Measurements from ENCODE around the gene HFE. TPM values are rescaled to one million over a fixed set of nuclear protein-coding genes. Genes with fewer than 3 reads are reported as not detected.
A peak's percentile ranks its signal among the peaks of the same experiment; 100 is the strongest.

Gene HFE, protein sequence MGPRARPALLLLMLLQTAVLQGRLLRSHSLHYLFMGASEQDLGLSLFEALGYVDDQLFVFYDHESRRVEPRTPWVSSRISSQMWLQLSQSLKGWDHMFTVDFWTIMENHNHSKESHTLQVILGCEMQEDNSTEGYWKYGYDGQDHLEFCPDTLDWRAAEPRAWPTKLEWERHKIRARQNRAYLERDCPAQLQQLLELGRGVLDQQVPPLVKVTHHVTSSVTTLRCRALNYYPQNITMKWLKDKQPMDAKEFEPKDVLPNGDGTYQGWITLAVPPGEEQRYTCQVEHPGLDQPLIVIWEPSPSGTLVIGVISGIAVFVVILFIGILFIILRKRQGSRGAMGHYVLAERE
- total RNA-seq: 1 to 10 TPM; 1.5 to 2.3 (median 1.8) TPM
- total RNA-seq (2013): 2.7 TPM

DNA sequence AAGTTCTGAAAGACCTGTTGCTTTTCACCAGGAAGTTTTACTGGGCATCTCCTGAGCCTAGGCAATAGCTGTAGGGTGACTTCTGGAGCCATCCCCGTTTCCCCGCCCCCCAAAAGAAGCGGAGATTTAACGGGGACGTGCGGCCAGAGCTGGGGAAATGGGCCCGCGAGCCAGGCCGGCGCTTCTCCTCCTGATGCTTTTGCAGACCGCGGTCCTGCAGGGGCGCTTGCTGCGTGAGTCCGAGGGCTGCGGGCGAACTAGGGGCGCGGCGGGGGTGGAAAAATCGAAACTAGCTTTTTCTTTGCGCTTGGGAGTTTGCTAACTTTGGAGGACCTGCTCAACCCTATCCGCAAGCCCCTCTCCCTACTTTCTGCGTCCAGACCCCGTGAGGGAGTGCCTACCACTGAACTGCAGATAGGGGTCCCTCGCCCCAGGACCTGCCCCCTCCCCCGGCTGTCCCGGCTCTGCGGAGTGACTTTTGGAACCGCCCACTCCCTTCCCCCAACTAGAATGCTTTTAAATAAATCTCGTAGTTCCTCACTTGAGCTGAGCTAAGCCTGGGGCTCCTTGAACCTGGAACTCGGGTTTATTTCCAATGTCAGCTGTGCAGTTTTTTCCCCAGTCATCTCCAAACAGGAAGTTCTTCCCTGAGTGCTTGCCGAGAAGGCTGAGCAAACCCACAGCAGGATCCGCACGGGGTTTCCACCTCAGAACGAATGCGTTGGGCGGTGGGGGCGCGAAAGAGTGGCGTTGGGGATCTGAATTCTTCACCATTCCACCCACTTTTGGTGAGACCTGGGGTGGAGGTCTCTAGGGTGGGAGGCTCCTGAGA is at the start of gene HFE:
Gene HFE (plus strand): TSS at position 146 of the 832 bp plus-strand sequence. CDS start 12 bp downstream, at position 158.
- 3% methylated on average over 41 of the region's 41 CpGs for WGBS (ENCODE audit: insufficient coverage)
- H3K4me3 ChIP-seq (ENCODE audit: low read length): peak within 1 kb of the TSS; percentile 84
- DNase-seq: peak in 1 of 2 donors; percentile 56
- Mint-ChIP-seq H3K4me1 (peaks cover 8 to 21% of the 10 kb centered on the region in 2 donors), H3K4me3 (peak within 1 kb of the TSS; percentile 86), H3K27ac (peak within 1 kb of the TSS in 1 of 2 donors; percentile 86), H3K27me3 (ENCODE audit: low read depth in 2 of 2) (peaks cover under 1 to 6% of the 10 kb centered on the region in 2 donors), H3K36me3 (no peaks in the 10 kb centered on the region), H3K9me3 (no peaks in the 10 kb centered on the region)
- no peaks in the 10 kb centered on the region for H3K36me3 ChIP-seq (ENCODE audit: control insufficient read depth, insufficient read depth, low read length)
- peak; percentile 67 to 71 (median 69) for ATAC-seq
- H3K9me3 ChIP-seq (ENCODE audit: control insufficient read depth, insufficient read depth, low read length): no peaks in the 10 kb centered on the region
- no peaks in the 10 kb centered on the region for H3K27me3 ChIP-seq (ENCODE audit: control insufficient read depth, insufficient read depth, low read length)
- intact Hi-C loops (cut with micrococcal nuclease): no loop called here
- no peak for TF ChIP-seq CTCF (IDR thresholded peaks at IDR 0.05)
- peaks cover 11% of the 10 kb centered on the region for H3K4me1 ChIP-seq (ENCODE audit: control insufficient read depth, insufficient read depth, low read length)
- H3K27ac ChIP-seq (ENCODE audit: low read length): peak within 1 kb of the TSS; percentile 60

DNA sequence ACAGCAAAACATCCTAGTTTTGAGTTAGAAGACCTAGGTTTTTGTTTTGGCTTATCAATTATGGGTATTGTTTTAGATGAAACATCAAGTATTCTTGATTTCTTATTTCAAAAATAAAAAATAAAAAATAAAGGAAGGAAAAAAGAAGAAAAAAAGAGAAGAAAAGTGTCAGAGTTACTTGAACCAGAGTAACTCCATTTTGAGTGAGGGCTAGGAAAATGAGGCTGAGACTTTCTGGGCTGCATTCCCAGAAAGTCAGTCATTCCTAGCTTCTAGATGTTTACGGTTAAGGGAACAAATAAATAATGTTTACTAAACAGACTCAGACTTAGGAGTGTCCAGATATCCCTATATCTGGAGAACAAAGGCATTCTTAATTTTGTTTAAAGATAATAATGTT is 45.3 kb upstream of the HFE start:
- Mint-ChIP-seq H3K27ac (no peak overlapping the region), H3K27me3 (ENCODE audit: low read depth in 2 of 2) (no peaks in the 10 kb centered on the region), H3K36me3 (no peaks in the 10 kb centered on the region), H3K9me3 (no peaks in the 10 kb centered on the region), H3K4me3 (no peak overlapping the region), H3K4me1 (peaks cover 25 to 28% of the 10 kb centered on the region in 2 donors)
- TF ChIP-seq CTCF (IDR thresholded peaks at IDR 0.05): no peak
- Histone ChIP-seq H3K4me1 (ENCODE audit: control insufficient read depth, insufficient read depth, low read length) (peaks cover 26% of the 10 kb centered on the region), H3K36me3 (ENCODE audit: control insufficient read depth, insufficient read depth, low read length) (no peaks in the 10 kb centered on the region), H3K4me3 (ENCODE audit: low read length) (no peak overlapping the region), H3K27me3 (ENCODE audit: control insufficient read depth, insufficient read depth, low read length) (no peaks in the 10 kb centered on the region), H3K27ac (ENCODE audit: low read length) (no peak overlapping the region), H3K9me3 (ENCODE audit: control insufficient read depth, insufficient read depth, low read length) (no peaks in the 10 kb centered on the region)
- intact Hi-C loops (cut with micrococcal nuclease): loop anchor here (2.0 to 5.0 kb wide), 3 partner anchors 15 to 230 kb away; a partner anchor contains a TSS
- DNase-seq (no peak), ATAC-seq (no peak)
- WGBS (ENCODE audit: insufficient coverage): no CpG with 5 or more reads among the region's 1 CpG

DNA sequence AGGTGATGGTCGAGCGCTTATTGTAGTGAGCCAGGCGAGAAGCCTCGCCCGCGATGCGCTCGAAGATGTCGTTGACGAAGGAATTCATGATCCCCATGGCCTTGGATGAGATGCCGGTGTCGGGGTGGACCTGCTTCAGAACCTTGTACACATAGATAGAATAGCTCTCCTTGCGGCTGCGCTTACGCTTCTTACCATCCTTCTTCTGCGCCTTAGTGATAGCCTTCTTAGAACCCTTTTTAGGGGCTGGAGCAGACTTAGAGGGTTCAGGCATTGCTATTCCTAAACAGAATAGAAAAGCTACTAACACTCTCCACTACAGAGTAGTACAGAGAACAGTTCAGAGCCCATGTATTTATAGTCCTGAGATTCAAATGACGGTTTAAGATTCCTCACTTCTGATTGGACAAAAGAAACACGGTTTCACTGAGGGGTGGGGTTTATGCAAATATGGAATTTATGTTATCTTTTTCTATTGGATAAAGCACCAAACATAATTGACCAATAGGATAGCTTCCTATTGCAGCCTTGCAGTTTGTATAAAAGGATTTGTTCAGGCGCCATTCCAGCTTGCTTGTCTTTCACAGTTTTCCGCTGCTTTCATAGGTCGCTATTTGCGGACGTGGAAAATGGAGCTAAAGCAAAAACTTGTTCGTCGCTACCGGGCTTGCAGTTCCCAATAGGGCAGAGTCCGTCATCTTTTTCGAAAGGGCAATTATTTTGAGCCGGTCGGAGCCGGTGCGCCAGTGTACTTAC is 43.7 kb upstream of the HFE start:
- intact Hi-C loops (cut with micrococcal nuclease): loop anchor here (1.0 to 5.0 kb wide), 8 partner anchors 10 to 1103 kb away; a partner anchor contains a TSS
- no peak for TF ChIP-seq CTCF (IDR thresholded peaks at IDR 0.05)
- peak; percentile 65 to 93 for DNase-seq

More for the DNA sequence above, 43.7 kb upstream of the HFE start:
- H3K27ac ChIP-seq (ENCODE audit: low read length): peak overlapping the region; percentile 91
- peak; percentile 73 to 87 (median 77) for ATAC-seq
- H3K27me3 Mint-ChIP-seq (ENCODE audit: low read depth in 2 of 2): no peaks in the 10 kb centered on the region
- peaks cover 26% of the 10 kb centered on the region for H3K4me1 ChIP-seq (ENCODE audit: control insufficient read depth, insufficient read depth, low read length)
- H3K4me1 Mint-ChIP-seq: peaks cover 25 to 28% of the 10 kb centered on the region in 2 donors
- H3K27me3 ChIP-seq (ENCODE audit: control insufficient read depth, insufficient read depth, low read length): no peaks in the 10 kb centered on the region
- 2% methylated on average over 30 of the region's 32 CpGs for WGBS (ENCODE audit: insufficient coverage)
- peak overlapping the region; percentile 64 for H3K4me3 ChIP-seq (ENCODE audit: low read length)
- no peaks in the 10 kb centered on the region for H3K36me3 ChIP-seq (ENCODE audit: control insufficient read depth, insufficient read depth, low read length)
- H3K9me3 ChIP-seq (ENCODE audit: control insufficient read depth, insufficient read depth, low read length): no peaks in the 10 kb centered on the region
- H3K36me3 Mint-ChIP-seq: no peaks in the 10 kb centered on the region
- H3K4me3 Mint-ChIP-seq: peak overlapping the region; percentile 95
- H3K27ac Mint-ChIP-seq: peak overlapping the region; percentile 97 to 98
- no peaks in the 10 kb centered on the region for H3K9me3 Mint-ChIP-seq

All from natural killer cell (primary cell).